A549 (cell line): ENCODE results near the gene PNPO.

Experiments used
- CTCF ChIP-seq: fragments of >200 bp; sonication (Bioruptor Twin); formaldehyde crosslinking; IDR thresholded peaks from 3 replicates; pipeline ENCODE4 v1.5.1; 2016
- ZSCAN20 ChIP-seq: fragments of 250-450 bp; sonication (Bioruptor Pico); IDR thresholded peaks from 2 replicates; pipeline ENCODE4 v1.8.0; 2022; ENCODE audit warnings: mild to moderate bottlenecking, moderate library complexity

DNA sequence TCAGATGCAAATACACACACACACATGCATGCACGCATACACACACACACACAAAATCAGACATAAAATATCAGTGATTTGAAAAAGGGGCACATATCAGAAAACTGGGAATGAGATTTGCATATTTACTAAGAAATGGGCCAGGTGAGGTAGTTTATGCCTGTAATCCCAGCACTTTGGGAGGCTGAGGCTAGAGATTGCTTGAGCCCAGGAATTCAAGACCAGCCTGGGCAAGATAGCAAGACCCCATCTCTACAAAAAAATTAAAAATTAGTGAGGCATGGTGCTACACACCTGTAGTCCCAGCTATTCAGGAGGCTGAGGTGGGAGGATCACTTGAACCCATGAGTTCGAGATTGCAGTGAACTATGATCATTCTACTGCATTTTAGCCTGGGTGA, 22.4 kb upstream of the PNPO start:
- TF ChIP-seq ZSCAN20 (CRISPR knock-in tag) (no peak), CTCF (no peak)
